ENCODE measurements around the gene NFIA. TPM values are rescaled to one million over a fixed set of nuclear protein-coding genes. Genes with fewer than 3 reads are reported as not detected.

Gene NFIA
- polyA plus RNA-seq, 1 donor (not counting 4 experiments of a cell fraction or from before 2014, with no cell fraction given), result 14.7 TPM

- H3K27me3 ChIP-seq (ENCODE audit: control insufficient read depth, extremely low read depth, insufficient read depth, low read length), result no peaks in the 10 kb centered on the region
- no peaks in the 10 kb centered on the region for H3K9me3 ChIP-seq (ENCODE audit: control insufficient read depth, low read depth, low read length)
- no peaks in the 10 kb centered on the region for H3K36me3 ChIP-seq (ENCODE audit: control insufficient read depth in 2 of 2, extremely low read depth in 1 of 2, insufficient read depth in 2 of 2, low read length in 2 of 2)
- H3K9ac ChIP-seq (ENCODE audit: control insufficient read depth, extremely low read depth, insufficient read depth, low read length), result no peak overlapping the region
- dilution Hi-C loops (cut with MboI; ENCODE audit: extremely low pct_ligation_motif_present, low sequenced_read_pairs), result no loop called here
- TF ChIP-seq EZH2 (IDR thresholded peaks at IDR 0.05; ENCODE audit: low read length), result no peak
- TF ChIP-seq CTCF (optimal IDR thresholded peaks at IDR 0.05 in 1 of 3, IDR thresholded peaks at IDR 0.05 in 1 of 3, conservative IDR thresholded peaks at IDR 0.05 in 1 of 3; ENCODE audit: extremely low read depth in 1 of 3, insufficient read depth in 2 of 3, low read length in 3 of 3), result no peak
- peaks cover 19% of the 10 kb centered on the region for H3K4me1 ChIP-seq (ENCODE audit: control insufficient read depth, extremely low read depth, insufficient read depth, low read length)
- no peaks in the 10 kb centered on the region for H3K79me2 ChIP-seq (ENCODE audit: control insufficient read depth, insufficient read depth, low read length)
- DNase-seq (ENCODE audit: low read depth, low spot score), result no peak
- peak overlapping the region; percentile 69 for H3K4me2 ChIP-seq (ENCODE audit: control insufficient read depth, extremely low read depth, insufficient read depth, low read depth, low read length)
- no peak overlapping the region for H2AFZ ChIP-seq (ENCODE audit: control insufficient read depth, low read length)
- peak overlapping the region; percentile 45 for H3K27ac ChIP-seq (ENCODE audit: control insufficient read depth, insufficient read depth, low read length)
- no peaks in the 10 kb centered on the region for H4K20me1 ChIP-seq (ENCODE audit: control insufficient read depth, extremely low read depth, insufficient read depth, low read length)
- no peak overlapping the region for H3K4me3 ChIP-seq (ENCODE audit: control insufficient read depth in 2 of 3, extremely low read depth in 1 of 3, insufficient read depth in 2 of 3, low read depth in 1 of 3, low read length in 3 of 3)
- FAIRE-seq, result peak; percentile 73
- no peaks in the 10 kb centered on the region for H3K9me1 ChIP-seq (ENCODE audit: control insufficient read depth, extremely low read depth, insufficient read depth, low read length)
Measured at GRCh38 chr1:61504305-61504704, 421.9 kb downstream of the NFIA start.

DNA sequence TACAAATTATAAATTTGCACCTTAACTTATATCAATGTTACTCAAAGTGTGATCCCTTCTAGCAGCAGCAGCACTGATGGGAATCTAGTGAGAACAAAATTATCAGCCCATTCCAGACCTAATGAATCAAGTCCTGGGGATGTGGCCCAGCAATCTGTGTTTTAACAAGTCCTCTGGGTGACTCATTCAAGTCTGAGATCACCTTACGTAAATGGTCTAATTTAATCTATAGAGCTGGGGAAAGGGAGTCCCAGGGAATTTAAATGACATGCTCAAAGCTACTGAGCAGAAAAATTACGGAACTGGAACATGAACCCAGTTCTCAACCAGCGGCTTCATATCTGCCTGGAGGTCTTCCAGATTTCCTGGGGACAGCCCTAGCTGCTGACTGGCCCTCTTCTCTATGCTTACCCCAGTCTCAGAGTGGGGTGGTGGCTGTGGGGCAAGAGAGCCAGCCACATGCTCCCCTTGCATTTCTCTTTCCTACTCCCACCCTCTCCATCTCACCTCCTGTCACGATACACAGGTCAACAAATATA lies 422.6 kb downstream of the NFIA start:
- Histone ChIP-seq H3K79me2 (ENCODE audit: control insufficient read depth, insufficient read depth, low read length) (no peaks in the 10 kb centered on the region), H3K36me3 (ENCODE audit: control insufficient read depth in 2 of 2, extremely low read depth in 1 of 2, insufficient read depth in 2 of 2, low read length in 2 of 2) (no peaks in the 10 kb centered on the region), H3K4me3 (ENCODE audit: control insufficient read depth in 2 of 3, extremely low read depth in 1 of 3, insufficient read depth in 2 of 3, low read depth in 1 of 3, low read length in 3 of 3) (no peak overlapping the region), H3K9ac (ENCODE audit: control insufficient read depth, extremely low read depth, insufficient read depth, low read length) (peak overlapping the region; percentile 58), H3K9me1 (ENCODE audit: control insufficient read depth, extremely low read depth, insufficient read depth, low read length) (no peaks in the 10 kb centered on the region), H4K20me1 (ENCODE audit: control insufficient read depth, extremely low read depth, insufficient read depth, low read length) (no peaks in the 10 kb centered on the region), H3K27me3 (ENCODE audit: control insufficient read depth, extremely low read depth, insufficient read depth, low read length) (no peaks in the 10 kb centered on the region), H2AFZ (ENCODE audit: control insufficient read depth, low read length) (peak overlapping the region; percentile 92), H3K4me1 (ENCODE audit: control insufficient read depth, extremely low read depth, insufficient read depth, low read length) (peaks cover 19% of the 10 kb centered on the region), H3K4me2 (ENCODE audit: control insufficient read depth, extremely low read depth, insufficient read depth, low read depth, low read length) (peak overlapping the region; percentile 69), H3K9me3 (ENCODE audit: control insufficient read depth, low read depth, low read length) (no peaks in the 10 kb centered on the region), H3K27ac (ENCODE audit: control insufficient read depth, insufficient read depth, low read length) (peak overlapping the region; percentile 63)
- TF ChIP-seq CTCF (optimal IDR thresholded peaks at IDR 0.05 in 1 of 3, IDR thresholded peaks at IDR 0.05 in 1 of 3, conservative IDR thresholded peaks at IDR 0.05 in 1 of 3; ENCODE audit: extremely low read depth in 1 of 3, insufficient read depth in 2 of 3, low read length in 3 of 3) (no peak), EZH2 (IDR thresholded peaks at IDR 0.05; ENCODE audit: low read length) (no peak)
- peak; percentile 84 for FAIRE-seq
- dilution Hi-C loops (cut with MboI; ENCODE audit: extremely low pct_ligation_motif_present, low sequenced_read_pairs), result no loop called here
- DNase-seq (ENCODE audit: low read depth, low spot score), result peak; percentile 78
